H9 (cell line): ENCODE results near the gene TBC1D20. TPM values are rescaled to one million over a fixed set of nuclear protein-coding genes. Genes with fewer than 3 reads are reported as not detected.

Experiments used
- DNase-seq: peaks from one replicate; pipeline ENCODE4 v3.0.0-alpha.2; 2017
- H2AFZ ChIP-seq: one replicate; pipeline ENCODE4 v1.6.1; 2013; ENCODE audit warnings: mild to moderate bottlenecking, low read length, control low read depth, moderate library complexity
- H2AK5ac ChIP-seq: 2 replicates; pipeline ENCODE4 v1.6.1; 2013; ENCODE audit warnings: low read length, control low read depth, mixed read lengths; ENCODE audit not compliant: insufficient read length
- H2BK120ac ChIP-seq: one replicate; pipeline ENCODE4 v1.6.1; 2013; ENCODE audit warnings: low read depth, mild to moderate bottlenecking, low read length, control low read depth, inconsistent platforms; ENCODE audit not compliant: poor library complexity, severe bottlenecking
- H2BK12ac ChIP-seq: 2 replicates; pipeline ENCODE4 v1.6.1; 2013; ENCODE audit warnings: low read length, control low read depth, mixed read lengths, low read depth; ENCODE audit not compliant: insufficient read length
- H2BK15ac ChIP-seq: 2 replicates; pipeline ENCODE4 v1.6.1; 2013; ENCODE audit warnings: low read depth, low read length, control low read depth
- H2BK20ac ChIP-seq: one replicate; pipeline ENCODE4 v1.6.1; 2013; ENCODE audit warnings: low read depth, mild to moderate bottlenecking, low read length, control low read depth, inconsistent platforms; ENCODE audit not compliant: poor library complexity, severe bottlenecking
- H2BK5ac ChIP-seq: 2 replicates; pipeline ENCODE4 v1.6.1; 2013; ENCODE audit warnings: low read length, control low read depth, mixed read lengths; ENCODE audit not compliant: insufficient read length
- H3K14ac ChIP-seq: 2 replicates; pipeline ENCODE4 v1.6.1; 2013; ENCODE audit warnings: low read length, control low read depth; ENCODE audit not compliant: insufficient read depth
- H3K18ac ChIP-seq: 2 replicates; pipeline ENCODE4 v1.6.1; 2013; ENCODE audit warnings: low read depth, mild to moderate bottlenecking, mixed read lengths, low read length, control low read depth; ENCODE audit not compliant: insufficient read length
- H3K23ac ChIP-seq: 2 replicates; pipeline ENCODE4 v1.6.1; 2013; ENCODE audit warnings: low read length, control low read depth, mixed read lengths, low read depth; ENCODE audit not compliant: insufficient read length
- H3K23me2 ChIP-seq: 2 replicates; pipeline ENCODE4 v1.6.1; 2013; ENCODE audit warnings: low read depth, mild to moderate bottlenecking, mixed read lengths, low read length, control low read depth; ENCODE audit not compliant: insufficient read length, poor library complexity, severe bottlenecking
- H3K27ac ChIP-seq: 2 replicates; pipeline ENCODE4 v1.5.1; 2013; ENCODE audit warnings: low read length, control low read depth, mixed read lengths, low read depth; ENCODE audit not compliant: insufficient read length
- H3K27me3 ChIP-seq: 2 replicates; pipeline ENCODE4 v1.6.1; 2013; ENCODE audit warnings: low read length, control low read depth, inconsistent platforms; ENCODE audit not compliant: insufficient read depth
- H3K4ac ChIP-seq: 2 replicates; pipeline ENCODE4 v1.6.1; 2013; ENCODE audit warnings: low read depth, mild to moderate bottlenecking, control low read depth, inconsistent platforms, low read length, moderate library complexity
- H3K4me1 ChIP-seq: 2 replicates; pipeline ENCODE4 v1.6.1; 2013; ENCODE audit warnings: low read length, control low read depth, inconsistent platforms; ENCODE audit not compliant: insufficient read depth
- H3K4me2 ChIP-seq: 2 replicates; pipeline ENCODE4 v1.6.1; 2013; ENCODE audit warnings: low read length, control low read depth, mixed read lengths; ENCODE audit not compliant: insufficient read length, insufficient read depth
- H3K56ac ChIP-seq: 2 replicates; pipeline ENCODE4 v1.6.1; 2013; ENCODE audit warnings: low read depth, mild to moderate bottlenecking, mixed read lengths, low read length, control low read depth; ENCODE audit not compliant: insufficient read length
- H3K79me1 ChIP-seq: 2 replicates; pipeline ENCODE4 v1.6.1; 2013; ENCODE audit warnings: low read depth, mild to moderate bottlenecking, moderate library complexity, low read length, control low read depth, inconsistent platforms; ENCODE audit not compliant: insufficient read depth, poor library complexity, severe bottlenecking
- H3K79me2 ChIP-seq: 2 replicates; pipeline ENCODE4 v1.6.1; 2013; ENCODE audit warnings: low read length, control low read depth, inconsistent platforms; ENCODE audit not compliant: insufficient read depth
- H3K9ac ChIP-seq: 2 replicates; pipeline ENCODE4 v1.6.1; 2013; ENCODE audit warnings: low read length, control low read depth, mixed read lengths; ENCODE audit not compliant: insufficient read length; ENCODE audit errors: extremely low read depth
- H3K9me3 ChIP-seq: one replicate; pipeline ENCODE4 v1.6.1; 2013; ENCODE audit warnings: low read depth, low read length, inconsistent platforms; ENCODE audit not compliant: control insufficient read depth
- H3T11ph ChIP-seq: one replicate; pipeline ENCODE4 v1.6.1; 2013; ENCODE audit warnings: mild to moderate bottlenecking, low read length, control low read depth, inconsistent platforms
- H4K20me1 ChIP-seq: one replicate; pipeline ENCODE4 v1.6.1; 2013; ENCODE audit not compliant: control insufficient read depth, insufficient read length, insufficient read depth
- H4K5ac ChIP-seq: 2 replicates; pipeline ENCODE4 v1.6.1; 2013; ENCODE audit warnings: low read depth, mild to moderate bottlenecking, mixed read lengths, low read length, control low read depth; ENCODE audit not compliant: insufficient read length
- H4K8ac ChIP-seq: replicated peaks from 2 replicates; pipeline ENCODE4 v1.6.1; 2013; ENCODE audit warnings: low read length, control low read depth, mixed read lengths, low read depth; ENCODE audit not compliant: insufficient read length
- H4K91ac ChIP-seq: 2 replicates; pipeline ENCODE4 v1.6.1; 2013; ENCODE audit warnings: low read depth, mild to moderate bottlenecking, moderate library complexity, mixed read lengths, low read length, control low read depth; ENCODE audit not compliant: insufficient read length
- H3K27ac Mint-ChIP-seq, 3 experiments: 2 replicates in 2 of 3; 3 replicates in 1 of 3; pipeline ENCODE4 v1.8.0; 2020 to 2021; ENCODE audit warnings: mixed read lengths in 3 of 3, mild to moderate bottlenecking in 1 of 3, moderate library complexity in 1 of 3
- H3K27me3 Mint-ChIP-seq: 2 replicates; pipeline ENCODE4 v1.8.0; 2021; ENCODE audit warnings: low read depth, mild to moderate bottlenecking, moderate library complexity, mixed read lengths
- H3K36me3 Mint-ChIP-seq, 3 experiments: 2 replicates in 2 of 3; 3 replicates in 1 of 3; pipeline ENCODE4 v1.8.0; 2020 to 2021; ENCODE audit warnings: low read depth in 3 of 3, mixed read lengths in 3 of 3; ENCODE audit not compliant: insufficient read depth in 1 of 3
- H3K4me1 Mint-ChIP-seq, 2 experiments: 2 replicates each; pipeline ENCODE4 v1.8.0; 2020; ENCODE audit warnings: mixed read lengths in 2 of 2
- H3K4me3 Mint-ChIP-seq, 2 experiments: 2 replicates in 1 of 2; 3 replicates in 1 of 2; pipeline ENCODE4 v1.8.0; 2020 to 2021; ENCODE audit warnings: mild to moderate bottlenecking in 2 of 2, mixed read lengths in 2 of 2, moderate library complexity in 1 of 2
- H3K9me3 Mint-ChIP-seq, 2 experiments: 2 replicates in 1 of 2; 3 replicates in 1 of 2; pipeline ENCODE4 v1.8.0; 2020; ENCODE audit warnings: mild to moderate bottlenecking in 2 of 2, mixed read lengths in 2 of 2, moderate library complexity in 1 of 2
- CTCF ChIP-seq: fragments of 200-600 bp; sonication (generic); conservative IDR thresholded peaks from 3 replicates; pipeline ENCODE4 v1.8.0; 2021; ENCODE audit warnings: antibody characterized with exemption, mild to moderate bottlenecking
- WGBS: extraction: QIAGEN DNeasy Blood & Tissue Kit; methylation state at CpG from one replicate; pipeline ENCODE4 v1.1.7; 2013; ENCODE audit warnings: missing lambda C conversion rate, low lambda C conversion rate, mixed read lengths; ENCODE audit not compliant: insufficient read length; ENCODE audit errors: extremely low coverage; 5-methylcytosine and 5-hydroxymethylcytosine counted together
- total RNA-seq: library from RNA; stranded (reverse); gene quantifications from 2 replicates; pipeline ENCODE4 v1.2.1, GENCODE V29; 2021

Gene TBC1D20
- total RNA-seq, 1 experiment from 2014 or later = 17.9 TPM

- WGBS = no CpG with 5 or more reads among the region's 3 CpGs
- no peaks in the 10 kb centered on the region for H4K20me1 ChIP-seq
- H3K27ac Mint-ChIP-seq = no peak overlapping the region; a peak in 1 of 7 replicates
These were observed 18.2 kb downstream of the TBC1D20 start for GRCh38 chr20:444117-444516.

More at GRCh38 chr20:444117-444516, 18.2 kb downstream of the TBC1D20 start:
- Histone ChIP-seq H3K4ac (no peak overlapping the region), H3K79me2 (no peaks in the 10 kb centered on the region), H3K18ac (no peak overlapping the region), H3K79me1 (no peaks in the 10 kb centered on the region), H4K5ac (no peak overlapping the region), H3T11ph (no peak overlapping the region), H2AK5ac (no peak overlapping the region), H3K27ac (no peak overlapping the region), H2BK12ac (no peak overlapping the region), H3K4me1 (0 out of 2 replicates have a peak, but pooled peaks cover 3% of the 10 kb centered on the region), H2BK20ac (no peak overlapping the region), H3K23ac (no peak overlapping the region), H4K8ac (no peak overlapping the region), H4K91ac (no peak overlapping the region), H3K9ac (no peak overlapping the region), H2AFZ (no peak overlapping the region), H3K56ac (no peak overlapping the region), H3K14ac (no peak overlapping the region), H2BK5ac (no peak overlapping the region), H3K23me2 (no peaks in the 10 kb centered on the region), H2BK120ac (no peak overlapping the region), H3K4me2 (no peak overlapping the region), H3K27me3 (no peaks in the 10 kb centered on the region), H3K9me3 (no peaks in the 10 kb centered on the region), H2BK15ac (no peak overlapping the region)
- Mint-ChIP-seq H3K36me3 (peaks cover 27 to 71% (median 65%) of the 10 kb centered on the region in 3 experiments; a peak in 6 of 7 replicates), H3K4me3 (no peak overlapping the region), H3K4me1 (peaks cover 11 to 14% of the 10 kb centered on the region in 2 experiments), H3K27me3 (no peaks in the 10 kb centered on the region), H3K9me3 (no peaks in the 10 kb centered on the region)
- no peak for DNase-seq
- no peak for TF ChIP-seq CTCF
